ENCODE measurements around the gene IQCH.
"Not testable (repeated sequence)": the region's sequence is repeated elsewhere in the genome, so short reads cannot be mapped to it uniquely, and the experiment has no call there.

IQCH gene

DNA sequence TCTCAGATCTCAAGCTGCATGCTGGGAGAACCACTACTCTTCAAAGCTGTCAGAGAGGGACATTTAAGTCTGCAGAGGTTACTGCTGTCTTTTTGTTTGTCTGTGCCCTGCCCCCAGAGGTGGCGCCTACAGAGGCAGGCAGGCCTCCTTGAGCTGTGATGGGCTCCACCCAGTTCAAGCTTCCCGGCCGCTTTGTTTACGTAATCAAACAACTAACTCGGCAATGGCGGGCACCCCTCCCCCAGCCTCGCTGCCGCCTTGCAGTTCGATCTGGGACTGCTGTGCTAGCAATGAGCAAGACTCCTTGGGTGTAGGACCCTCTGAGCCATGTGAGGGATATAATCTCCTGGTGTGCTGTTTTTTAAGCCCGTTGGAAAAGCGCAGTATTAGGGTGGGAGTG, 199.1 kb downstream of the IQCH start:
- not testable (repeated sequence) for DNase-seq

DNA sequence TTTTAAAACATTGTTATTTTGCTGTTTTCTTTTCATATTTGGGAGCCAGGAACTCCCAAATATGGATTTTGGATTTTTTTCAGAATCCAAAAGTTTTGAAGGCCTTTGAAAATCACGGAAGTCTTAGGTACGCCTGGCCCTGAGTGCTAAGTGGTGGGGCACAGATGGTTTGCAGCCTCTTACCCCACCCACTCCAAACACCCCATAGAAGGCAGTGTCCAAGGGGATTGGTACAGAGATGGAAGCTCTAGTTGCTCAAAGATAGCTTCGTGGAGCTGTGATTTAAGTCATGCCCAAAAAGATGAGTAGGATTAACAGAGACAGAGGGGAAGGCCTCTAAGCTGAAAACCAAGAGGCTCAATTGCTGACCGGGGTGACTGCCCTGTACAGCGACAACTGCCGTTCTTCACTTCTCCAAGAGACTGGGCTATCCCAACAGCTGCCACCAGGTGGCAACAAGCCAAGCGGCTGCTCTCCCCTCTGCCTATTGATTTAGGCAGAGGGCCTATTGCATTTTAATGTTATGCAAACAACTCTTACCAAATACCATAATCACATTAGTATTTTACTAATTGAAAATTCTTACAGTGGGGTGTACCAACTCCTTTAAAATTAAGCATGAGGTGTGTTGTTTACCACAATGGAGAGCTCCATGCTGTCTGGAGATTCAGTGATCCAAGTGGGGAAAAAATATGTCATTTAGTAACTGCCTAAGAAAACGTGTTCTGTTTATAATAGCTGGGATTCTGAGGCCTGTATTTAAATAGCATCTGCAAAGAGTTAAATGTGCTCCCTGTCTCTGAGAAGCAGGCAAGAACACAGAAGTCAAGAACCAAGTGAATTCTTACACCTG, 202.3 kb downstream of the IQCH start:
- peak in 13 of 14 donors; percentile 5 to 68 (median 25) for DNase-seq

GRCh38 chr15:67458331-67459029, 203.9 kb downstream of the IQCH start:
- DNase-seq: no peak

DNA sequence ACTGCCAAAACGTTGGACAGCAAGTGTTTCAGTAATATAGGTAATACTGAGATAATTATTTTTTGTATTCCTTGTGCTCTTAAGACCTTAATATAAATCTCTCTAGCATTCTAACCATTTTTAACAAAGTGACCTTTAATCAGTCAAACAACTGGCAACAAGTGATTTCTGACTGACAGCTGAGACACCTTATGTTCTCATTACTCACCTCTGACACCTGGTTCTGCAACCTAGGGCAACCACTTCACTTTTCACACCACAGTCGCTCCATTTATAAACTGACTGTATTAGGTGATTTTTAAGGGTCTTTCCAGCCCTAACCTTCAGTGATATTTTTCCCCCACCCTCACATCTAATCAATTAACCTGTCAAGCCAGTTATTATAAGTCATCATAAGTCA, 205.9 kb downstream of the IQCH start:
- DNase-seq: no peak

- DNase-seq: no peak
These were observed 207.1 kb downstream of the IQCH start for GRCh38 chr15:67461735-67462134.

DNA sequence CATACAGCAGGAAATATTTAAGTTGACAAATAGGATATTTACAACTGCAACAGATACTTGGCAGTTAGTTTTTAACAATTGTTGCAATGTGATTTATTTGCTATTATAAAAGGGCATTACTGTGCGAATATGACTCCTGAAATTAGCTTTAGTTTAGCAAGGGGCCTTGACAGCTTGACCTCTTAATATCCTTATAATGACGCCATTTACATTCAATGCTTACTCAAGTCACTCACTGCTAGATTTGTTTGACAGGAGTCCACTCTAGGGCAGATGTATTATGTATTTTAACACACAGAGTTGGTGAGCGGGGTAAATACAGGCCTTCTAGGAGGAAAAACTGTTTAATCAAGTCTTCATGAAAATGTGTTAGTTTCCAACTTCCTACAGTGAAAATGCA, 208.3 kb downstream of the IQCH start:
- DNase-seq: no peak

- no peak for DNase-seq
These were observed 208.9 kb downstream of the IQCH start for GRCh38 chr15:67463488-67463887.

GRCh38 chr15:67465196-67465952, 210.8 kb downstream of the IQCH start:
- no peak for DNase-seq

DNA sequence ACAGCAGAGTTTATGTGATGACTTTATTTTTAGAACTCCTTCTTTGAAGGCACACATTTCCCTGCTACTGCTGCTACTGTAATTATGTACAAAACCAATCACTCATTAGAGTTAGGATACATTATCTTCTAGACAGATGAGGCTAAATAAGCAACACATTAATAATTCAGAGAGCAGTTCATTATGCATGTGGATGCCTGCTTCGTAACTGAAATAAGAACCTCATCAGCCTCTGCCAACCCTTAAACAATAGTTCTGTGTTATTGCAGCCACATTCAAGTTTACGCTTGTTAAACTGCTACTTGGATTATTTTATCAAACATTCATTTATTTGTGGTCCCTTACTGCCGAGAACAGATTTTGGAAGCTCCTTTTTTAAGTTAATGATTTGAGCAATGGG, 213.8 kb downstream of the IQCH start:
- DNase-seq: no peak

- DNase-seq: no peak
These were observed 215.1 kb downstream of the IQCH start for GRCh38 chr15:67469680-67470079.

GRCh38 chr15:67472957-67473356, 218.4 kb downstream of the IQCH start:
- DNase-seq: no peak

- DNase-seq: no peak
These were observed 220.0 kb downstream of the IQCH start for GRCh38 chr15:67474405-67475110.

DNA sequence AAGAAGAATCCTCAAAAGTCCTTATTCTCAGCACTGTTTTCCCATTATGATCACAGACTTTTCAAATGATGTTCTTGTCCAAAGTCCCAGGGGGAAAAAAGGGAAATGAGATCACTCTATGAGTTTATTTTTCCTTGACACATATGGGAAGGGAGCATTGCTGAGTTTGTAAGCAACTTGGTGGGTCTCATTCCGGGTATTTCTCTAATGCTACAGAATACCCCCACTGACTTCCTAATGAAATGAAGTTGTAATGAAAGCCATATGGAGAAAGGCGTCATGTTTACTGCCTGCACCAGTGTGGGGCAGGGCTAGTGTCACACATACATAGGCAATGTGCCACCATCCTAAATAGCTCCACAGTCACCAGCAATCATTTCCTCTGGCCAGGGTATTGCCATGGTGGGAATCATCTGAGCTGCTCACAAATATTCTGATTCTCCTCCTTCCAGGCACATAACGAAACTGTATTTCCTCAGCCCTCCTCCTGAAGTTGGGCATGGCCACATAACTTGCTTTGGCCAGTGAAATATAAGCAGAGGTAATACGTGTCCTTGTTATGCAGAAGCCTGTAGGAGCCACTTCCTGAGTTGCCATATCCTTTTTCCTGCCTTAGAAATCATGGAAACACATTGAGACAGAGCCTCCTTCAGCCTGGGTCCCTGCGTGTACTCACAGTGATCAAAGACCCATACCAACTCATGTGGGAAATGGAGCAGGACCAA, 225.4 kb downstream of the IQCH start:
- no peak for DNase-seq

GRCh38 chr15:67480741-67481140, 226.2 kb downstream of the IQCH start:
- DNase-seq: no peak

DNA sequence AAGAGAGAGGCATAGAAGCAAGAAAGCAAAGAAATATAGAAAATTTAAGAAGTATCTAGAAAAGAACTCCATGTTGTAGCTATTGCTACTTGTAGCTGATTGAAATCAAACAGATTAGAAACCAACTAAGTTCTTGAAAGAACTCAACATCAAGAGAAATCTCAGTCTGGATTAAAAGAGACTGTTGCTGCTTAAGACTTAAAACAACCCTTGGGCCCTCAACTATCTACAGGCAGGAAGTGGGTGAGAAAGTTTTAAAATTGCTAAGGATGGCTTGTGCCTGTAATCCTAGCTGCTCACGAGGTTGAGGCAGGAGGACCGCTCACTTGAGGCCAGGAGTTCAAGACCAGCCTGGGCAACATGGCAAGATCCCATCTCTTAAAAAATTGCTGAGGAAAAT, 227.1 kb downstream of the IQCH start:
- no peak for DNase-seq

DNA sequence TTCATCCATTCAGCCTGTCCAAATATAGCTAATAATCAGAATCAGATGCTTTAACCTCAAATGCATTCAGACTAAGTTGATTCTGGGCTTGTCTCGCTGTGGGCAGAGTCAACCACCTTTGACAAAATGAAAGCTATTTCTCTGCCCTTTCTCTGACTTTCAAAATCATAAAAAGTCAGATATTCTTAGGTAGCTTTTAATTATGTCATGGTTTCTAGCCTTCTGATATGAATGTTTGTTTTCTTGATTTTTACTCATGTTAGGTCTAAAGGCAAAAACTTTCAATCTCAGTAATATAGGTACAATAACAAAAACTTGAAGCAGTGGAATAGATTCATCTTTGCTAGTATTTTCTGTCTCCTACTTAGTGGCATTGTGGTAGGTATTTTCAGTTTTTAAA, 241.0 kb downstream of the IQCH start:
- no peak for DNase-seq

DNA sequence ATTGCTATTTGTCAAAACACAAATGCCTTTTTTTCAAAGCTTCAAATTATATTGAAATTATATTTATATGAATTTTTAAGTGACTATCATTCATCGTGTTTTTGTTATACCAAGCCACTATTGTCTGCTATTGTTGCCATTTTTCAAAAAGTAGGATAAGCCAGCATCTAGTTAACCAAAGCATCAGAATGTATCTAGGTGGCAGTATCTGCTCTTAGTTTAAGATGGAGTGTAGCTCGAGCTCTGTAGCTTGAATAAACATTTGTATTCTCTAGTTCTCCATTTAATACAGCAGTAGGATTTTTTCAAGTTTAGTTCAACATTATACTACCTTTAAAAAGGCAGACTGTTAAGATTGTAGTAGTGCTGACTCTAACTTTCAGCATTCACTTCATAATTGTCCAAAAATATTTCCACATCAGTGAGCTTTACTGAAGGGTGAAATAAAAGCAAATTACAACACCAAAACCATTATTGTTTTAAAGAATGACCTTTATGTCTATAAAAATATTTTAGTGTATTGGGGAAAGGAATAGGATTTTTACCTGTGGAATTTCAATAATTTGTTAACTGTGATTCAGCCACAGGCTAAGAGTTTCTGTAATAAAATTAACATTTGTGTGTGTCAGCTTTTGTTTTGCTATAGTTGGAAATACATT, 246.7 kb downstream of the IQCH start:
- peak in 1 of 14 donors; percentile 30 for DNase-seq

DNA sequence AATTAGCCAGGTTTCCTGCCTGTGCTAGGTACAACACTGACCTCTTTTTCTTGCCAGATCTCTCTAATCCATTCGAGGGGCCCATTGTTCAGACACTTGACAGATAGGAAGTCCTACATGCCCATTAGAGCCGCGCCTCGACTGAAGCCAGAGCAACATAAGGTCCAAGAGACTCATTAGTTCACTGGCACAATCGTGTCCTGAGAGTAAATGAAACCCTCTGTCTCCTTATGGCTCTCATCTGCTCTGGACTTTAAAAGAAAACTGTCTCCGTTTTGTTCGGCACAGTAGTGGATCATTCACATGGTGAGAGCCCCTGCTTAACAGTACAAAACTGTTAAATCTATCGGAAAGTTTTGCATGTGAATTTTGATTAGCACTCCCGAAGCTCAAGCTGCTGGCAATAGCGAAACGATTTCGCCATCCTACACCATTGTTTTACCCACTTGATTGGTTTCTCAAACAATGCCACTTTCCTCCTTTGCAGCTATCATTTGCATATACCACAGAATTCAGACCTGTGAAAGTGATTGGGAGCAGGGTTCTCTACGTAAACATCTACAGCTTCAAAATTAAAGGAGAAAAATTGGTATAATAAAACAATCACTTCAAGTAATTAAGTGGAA, 247.4 kb downstream of the IQCH start:
- DNase-seq: peak in 3 of 14 donors; percentile 2 to 81 (median 20)

GRCh38 chr15:67504056-67504455, 249.5 kb downstream of the IQCH start:
- no peak for DNase-seq

DNA sequence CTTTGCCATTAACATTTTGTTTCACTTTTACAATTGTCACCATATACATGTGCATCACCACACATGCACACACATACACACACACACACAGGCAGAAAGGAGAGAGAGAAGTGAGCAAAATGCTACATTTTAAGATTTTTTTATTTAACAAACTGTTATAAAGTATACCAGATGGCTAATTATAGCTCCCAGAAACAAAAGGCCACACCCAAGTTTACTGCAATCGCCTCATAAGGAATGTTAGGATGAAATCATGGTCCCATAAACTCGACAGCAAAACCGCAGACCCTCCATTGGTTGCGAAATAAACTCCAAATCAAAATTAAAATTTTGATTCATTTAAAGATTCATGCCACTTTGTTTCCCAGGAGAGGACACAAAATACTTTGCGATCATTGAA, 250.2 kb downstream of the IQCH start:
- no peak for DNase-seq
